GM12872 (cell line): ENCODE measurements around the gene ZNF396.

ENCODE experiments used
- TF ChIP-seq, protein P1 (sequence below): IDR thresholded peaks from 3 replicates; pipeline ENCODE4 v1.5.1; 2011; ENCODE audit warnings: low read depth, mild to moderate bottlenecking, low read length, moderate library complexity; ENCODE audit not compliant: insufficient read depth

ZNF396 gene

GRCh38 chr18:35397976-35398375, 20.8 kb upstream of the ZNF396 start:
- TF ChIP-seq, protein P1, sequence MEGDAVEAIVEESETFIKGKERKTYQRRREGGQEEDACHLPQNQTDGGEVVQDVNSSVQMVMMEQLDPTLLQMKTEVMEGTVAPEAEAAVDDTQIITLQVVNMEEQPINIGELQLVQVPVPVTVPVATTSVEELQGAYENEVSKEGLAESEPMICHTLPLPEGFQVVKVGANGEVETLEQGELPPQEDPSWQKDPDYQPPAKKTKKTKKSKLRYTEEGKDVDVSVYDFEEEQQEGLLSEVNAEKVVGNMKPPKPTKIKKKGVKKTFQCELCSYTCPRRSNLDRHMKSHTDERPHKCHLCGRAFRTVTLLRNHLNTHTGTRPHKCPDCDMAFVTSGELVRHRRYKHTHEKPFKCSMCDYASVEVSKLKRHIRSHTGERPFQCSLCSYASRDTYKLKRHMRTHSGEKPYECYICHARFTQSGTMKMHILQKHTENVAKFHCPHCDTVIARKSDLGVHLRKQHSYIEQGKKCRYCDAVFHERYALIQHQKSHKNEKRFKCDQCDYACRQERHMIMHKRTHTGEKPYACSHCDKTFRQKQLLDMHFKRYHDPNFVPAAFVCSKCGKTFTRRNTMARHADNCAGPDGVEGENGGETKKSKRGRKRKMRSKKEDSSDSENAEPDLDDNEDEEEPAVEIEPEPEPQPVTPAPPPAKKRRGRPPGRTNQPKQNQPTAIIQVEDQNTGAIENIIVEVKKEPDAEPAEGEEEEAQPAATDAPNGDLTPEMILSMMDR: no peak

GRCh38 chr18:35393716-35394115, 16.6 kb upstream of the ZNF396 start:
- TF ChIP-seq, protein P1: no peak

DNA sequence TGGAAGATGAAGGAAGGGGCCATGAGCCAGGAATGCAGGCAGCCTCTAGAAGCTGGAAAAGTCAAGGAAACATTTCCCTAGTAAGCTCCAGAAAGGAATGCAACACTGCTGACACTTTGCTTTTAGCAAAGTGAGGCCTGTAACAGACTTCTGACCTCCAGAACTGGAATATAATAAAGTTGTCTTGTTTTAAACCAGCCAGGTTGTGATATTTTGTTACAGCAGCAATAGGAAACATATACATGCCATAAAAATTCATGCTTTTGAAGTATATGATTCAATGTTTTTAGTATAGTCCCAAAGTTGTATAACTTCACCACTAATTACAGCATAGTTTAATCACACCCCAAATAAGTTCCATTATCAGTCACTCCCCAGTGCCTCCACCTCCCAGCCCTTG, 15.2 kb upstream of the ZNF396 start:
- TF ChIP-seq, protein P1: no peak

- TF ChIP-seq, protein P1: no peak
Observed at GRCh38 chr18:35390951-35391700, 14.0 kb upstream of the ZNF396 start.

DNA sequence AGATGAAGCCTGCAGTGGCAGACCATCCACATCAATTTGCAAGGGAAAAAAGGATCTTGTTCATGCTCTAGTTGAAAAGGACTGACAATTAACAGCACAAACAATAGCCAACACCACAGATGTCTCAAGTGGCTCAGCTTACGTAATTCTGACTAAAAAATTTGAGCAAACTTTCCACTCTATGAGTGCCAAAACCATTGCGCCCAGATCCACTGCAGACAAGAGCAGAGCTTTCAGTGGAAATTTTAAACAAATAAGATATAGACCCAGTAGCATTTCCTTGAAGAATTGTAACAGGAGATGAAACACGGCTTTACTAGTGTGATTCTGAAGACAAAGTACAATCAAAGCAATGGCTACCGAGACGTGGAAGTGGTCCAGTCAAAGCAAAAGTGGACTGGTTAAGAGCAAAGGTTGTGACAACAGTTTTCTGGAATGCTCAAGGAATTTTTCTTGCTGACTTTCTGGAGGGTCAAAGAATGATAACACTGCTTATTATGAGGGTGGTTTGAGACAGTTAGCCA, 12.0 kb upstream of the ZNF396 start:
- TF ChIP-seq, protein P1: no peak

DNA sequence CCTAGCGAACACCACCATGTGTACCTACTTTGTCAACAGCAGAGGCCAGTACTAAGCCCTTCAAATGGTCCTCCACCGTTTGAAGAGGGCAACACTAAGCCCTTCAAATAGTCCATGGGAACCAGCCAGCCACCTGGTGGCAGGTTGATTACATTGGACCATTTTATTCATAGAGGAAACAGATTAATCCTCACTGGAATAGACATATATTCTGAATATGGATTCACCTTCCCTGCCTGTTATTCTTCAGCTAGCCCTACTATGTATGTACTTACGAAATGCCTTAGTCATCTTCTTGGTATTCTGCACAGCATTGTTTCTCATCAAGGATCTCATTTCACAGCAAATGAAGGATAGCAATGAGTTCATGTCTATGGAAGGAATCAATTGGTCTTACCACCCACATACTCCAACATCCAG, 10.0 kb upstream of the ZNF396 start:
- TF ChIP-seq, protein P1: peak; percentile 31; the same call in 1 of the 3 replicates

DNA sequence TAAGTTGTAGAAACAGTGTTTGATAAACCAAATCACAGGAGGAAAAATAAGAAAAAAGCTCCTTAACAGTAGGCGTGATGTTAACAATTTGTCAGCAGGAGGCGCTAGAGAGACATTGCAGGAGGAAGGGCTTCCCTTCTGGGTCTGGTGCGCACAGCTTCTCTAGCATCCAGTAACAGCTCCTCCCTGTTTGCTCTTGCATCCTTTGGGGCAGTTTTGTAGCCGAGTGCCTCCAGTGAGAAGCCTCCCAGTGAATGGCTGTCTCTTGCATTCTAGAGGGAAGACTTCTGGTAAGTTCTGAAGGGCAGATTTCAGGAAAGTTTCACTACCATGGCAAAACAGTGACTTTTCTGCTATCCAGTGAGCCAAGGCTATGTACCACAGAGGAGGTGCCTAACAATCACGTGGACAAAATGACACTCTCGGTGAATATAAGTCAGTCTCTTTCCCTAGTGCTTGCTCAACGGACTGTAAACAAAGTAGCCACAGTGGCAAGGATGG, 9.5 kb upstream of the ZNF396 start:
- TF ChIP-seq, protein P1: peak; percentile 96
